Measurements from ENCODE around the gene NKAPL.
"Not testable (repeated sequence)": the region's sequence is repeated elsewhere in the genome, so short reads cannot be mapped to it uniquely, and the experiment has no call there.

The NKAPL gene

DNA sequence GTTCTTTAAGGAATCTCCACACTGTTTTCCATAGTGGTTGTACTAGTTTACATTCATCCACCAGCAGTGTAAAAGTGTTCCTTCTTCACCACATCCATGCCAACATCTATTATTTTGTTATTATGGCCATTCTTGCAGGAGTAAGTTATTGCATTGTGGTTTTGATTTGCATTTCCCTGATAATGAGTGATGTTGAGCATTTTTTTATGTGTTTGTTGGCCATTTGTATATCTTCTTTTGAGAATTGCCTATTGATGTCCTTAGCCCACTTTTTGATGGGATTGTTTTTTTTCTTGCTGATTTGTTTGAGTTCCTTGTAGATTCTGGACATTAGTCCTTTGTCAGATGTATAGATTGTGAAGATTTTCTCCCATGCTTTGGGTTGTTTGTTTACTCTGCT is 47.3 kb downstream of the NKAPL start:
- H3K27ac ChIP-seq (ENCODE audit: low read length); H3K4me3 ChIP-seq (ENCODE audit: low read length in 2 of 2); H3K9ac ChIP-seq (ENCODE audit: low read length in 2 of 2); H3K9me3 ChIP-seq (ENCODE audit: control insufficient read depth in 2 of 2, low read length in 2 of 2); H3K4me1 ChIP-seq (ENCODE audit: control insufficient read depth, insufficient read depth, low read length); H3K36me3 ChIP-seq (ENCODE audit: control insufficient read depth in 2 of 2, insufficient read depth in 2 of 2, low read length in 2 of 2); H3K27me3 ChIP-seq (ENCODE audit: control insufficient read depth in 1 of 2, insufficient read depth in 2 of 2, low read length in 2 of 2): not testable (repeated sequence)
